GM21423 (cell line): Measurements from ENCODE around the gene MED26.
"Not testable (repeated sequence)": the region's sequence is repeated elsewhere in the genome, so short reads cannot be mapped to it uniquely, and the experiment has no call there.

Experiments used
- ATAC-seq: cut with Tn5 transposase; IDR thresholded peaks from one replicate; pipeline ENCODE4 v1.9.1; 2021; ENCODE audit warnings: mild to moderate bottlenecking, moderate library complexity; ENCODE audit not compliant: unreplicated experiment

Gene MED26, protein sequence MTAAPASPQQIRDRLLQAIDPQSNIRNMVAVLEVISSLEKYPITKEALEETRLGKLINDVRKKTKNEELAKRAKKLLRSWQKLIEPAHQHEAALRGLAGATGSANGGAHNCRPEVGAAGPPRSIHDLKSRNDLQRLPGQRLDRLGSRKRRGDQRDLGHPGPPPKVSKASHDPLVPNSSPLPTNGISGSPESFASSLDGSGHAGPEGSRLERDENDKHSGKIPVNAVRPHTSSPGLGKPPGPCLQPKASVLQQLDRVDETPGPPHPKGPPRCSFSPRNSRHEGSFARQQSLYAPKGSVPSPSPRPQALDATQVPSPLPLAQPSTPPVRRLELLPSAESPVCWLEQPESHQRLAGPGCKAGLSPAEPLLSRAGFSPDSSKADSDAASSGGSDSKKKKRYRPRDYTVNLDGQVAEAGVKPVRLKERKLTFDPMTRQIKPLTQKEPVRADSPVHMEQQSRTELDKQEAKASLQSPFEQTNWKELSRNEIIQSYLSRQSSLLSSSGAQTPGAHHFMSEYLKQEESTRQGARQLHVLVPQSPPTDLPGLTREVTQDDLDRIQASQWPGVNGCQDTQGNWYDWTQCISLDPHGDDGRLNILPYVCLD

DNA sequence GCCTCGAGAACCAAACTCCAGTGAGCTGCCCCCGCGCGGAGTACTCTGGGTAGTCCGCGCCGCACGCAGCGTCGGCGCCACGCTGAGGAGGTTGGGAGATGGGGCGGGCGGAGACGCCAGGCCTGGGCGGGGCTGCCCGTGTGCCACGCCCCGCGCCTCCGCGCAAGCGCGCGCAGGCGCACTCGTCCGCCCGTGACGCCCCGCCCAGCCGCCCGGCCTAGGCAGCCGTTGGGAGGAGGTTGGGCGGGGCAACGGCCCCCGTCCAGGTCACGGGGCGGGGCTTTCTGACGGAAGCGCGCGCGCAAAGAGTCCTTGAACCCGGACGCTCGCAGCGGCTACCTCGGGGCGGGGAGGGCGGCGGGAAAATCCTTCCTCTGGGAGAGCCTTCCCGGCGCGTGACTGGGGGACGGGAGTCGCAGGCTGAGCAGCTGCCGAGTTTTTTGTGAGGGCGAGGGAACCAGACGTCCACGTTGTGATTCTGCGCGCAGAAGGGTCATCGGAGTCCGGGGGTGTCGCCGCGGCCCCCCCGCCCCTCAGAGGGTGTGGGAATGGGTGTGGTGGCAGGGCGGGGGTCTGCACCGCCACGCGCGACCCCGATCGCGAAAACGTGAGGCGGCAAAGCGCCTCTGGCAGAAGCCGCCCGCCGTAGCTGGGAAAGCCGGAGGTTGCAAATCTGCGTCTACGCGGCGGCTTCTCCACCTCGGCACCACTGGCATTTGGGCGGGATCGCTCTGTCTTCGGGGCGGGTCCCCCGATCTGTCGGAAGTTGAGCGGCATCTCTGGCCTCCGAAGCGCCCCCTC, at the start of gene MED26:
MED26 (minus strand) TSS at position 22 of the 801 bp plus-strand sequence. CDS start 261 bp downstream, outside the sequence.
- ATAC-seq = peak; percentile 86

DNA sequence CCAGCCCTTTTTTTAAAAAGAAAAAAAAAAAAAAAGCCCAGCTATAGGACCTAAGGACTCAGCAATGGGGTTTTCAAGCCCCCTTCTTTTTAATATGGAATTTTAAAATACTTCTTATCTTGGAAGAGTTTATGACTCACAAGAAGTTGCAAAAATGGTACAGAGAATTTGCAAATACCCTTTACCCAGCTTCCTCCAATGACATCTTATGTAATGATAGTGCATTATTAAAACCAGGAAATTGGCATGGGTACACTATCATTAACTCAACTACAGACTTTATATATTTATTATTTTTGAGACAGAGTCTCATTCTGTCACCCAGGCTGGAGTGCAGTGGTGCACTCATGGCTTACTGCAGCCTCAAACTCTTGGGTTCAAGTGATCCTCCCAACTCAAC, 49.1 kb upstream of the MED26 start:
- no peak for ATAC-seq

DNA sequence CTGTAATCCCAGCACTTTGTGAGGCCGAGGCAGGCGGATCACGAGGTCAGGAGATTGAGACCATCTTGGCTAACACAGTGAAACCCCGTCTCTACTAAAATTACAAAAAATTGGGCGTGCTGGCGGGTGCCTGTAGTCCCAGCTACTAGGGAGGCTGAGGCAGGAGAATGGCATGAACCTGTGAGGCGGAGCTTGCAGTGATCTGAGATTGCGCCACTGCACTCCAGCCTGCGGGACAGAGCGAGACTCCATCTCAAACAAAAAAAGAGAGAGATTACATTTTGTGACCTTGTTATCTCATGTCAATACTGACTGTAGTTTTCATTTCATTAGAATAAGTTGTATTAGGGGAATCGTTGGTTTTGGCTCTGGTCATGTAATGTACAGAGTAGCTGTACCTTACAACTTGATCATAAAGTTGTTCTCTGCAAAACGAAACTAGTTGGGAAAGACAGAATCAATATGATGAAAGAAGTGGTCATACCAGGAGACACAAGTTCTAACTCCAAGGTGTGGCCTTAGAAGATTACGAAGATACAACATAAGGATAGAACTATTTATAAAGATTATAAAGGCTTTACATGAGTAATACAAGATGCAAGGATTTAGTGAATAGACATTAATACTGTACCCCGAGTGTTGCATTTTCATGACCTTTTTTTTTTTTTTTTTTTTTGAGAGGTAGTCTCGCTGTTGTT, 48.2 kb upstream of the MED26 start:
- ATAC-seq = no peak

DNA sequence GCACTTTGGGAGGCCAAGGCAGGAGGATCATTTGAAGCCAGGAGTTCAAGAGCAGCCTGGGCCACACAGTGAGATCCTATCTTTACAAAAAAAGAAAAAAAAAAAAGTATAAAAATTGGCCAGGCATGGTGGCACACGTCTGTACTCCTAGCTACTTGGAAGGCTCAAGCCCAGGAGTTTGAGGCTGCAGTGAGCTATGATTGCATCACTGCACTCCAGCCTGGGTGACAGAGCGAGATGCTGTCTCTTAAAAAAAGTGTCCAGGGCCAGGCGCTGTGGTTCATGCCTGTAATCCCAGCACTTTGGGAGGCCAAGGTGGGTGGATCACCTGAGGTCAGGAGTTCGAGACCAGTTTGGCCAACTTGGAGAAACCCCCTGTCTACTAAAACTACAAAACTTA, 45.8 kb upstream of the MED26 start:
- ATAC-seq = not testable (repeated sequence)

DNA sequence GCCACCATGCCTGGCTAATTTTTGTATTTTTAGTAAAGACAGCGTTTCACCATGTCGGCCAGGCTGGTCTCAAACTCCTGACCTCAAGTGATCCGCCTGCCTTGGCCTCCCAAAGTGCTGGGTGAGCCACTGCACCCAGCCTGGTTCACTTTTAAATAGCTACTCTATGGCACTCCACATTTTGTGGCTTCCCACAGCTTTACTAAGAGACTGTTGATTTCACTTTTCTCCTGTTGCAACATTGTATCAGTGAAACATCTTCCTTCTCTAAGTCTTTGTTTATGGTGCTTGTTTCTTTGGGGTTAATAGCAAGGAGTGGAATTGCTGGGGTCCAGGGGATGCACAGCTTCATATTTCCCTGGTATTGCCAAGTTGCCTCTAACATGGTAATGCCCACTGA, 45.2 kb upstream of the MED26 start:
- no peak for ATAC-seq

DNA sequence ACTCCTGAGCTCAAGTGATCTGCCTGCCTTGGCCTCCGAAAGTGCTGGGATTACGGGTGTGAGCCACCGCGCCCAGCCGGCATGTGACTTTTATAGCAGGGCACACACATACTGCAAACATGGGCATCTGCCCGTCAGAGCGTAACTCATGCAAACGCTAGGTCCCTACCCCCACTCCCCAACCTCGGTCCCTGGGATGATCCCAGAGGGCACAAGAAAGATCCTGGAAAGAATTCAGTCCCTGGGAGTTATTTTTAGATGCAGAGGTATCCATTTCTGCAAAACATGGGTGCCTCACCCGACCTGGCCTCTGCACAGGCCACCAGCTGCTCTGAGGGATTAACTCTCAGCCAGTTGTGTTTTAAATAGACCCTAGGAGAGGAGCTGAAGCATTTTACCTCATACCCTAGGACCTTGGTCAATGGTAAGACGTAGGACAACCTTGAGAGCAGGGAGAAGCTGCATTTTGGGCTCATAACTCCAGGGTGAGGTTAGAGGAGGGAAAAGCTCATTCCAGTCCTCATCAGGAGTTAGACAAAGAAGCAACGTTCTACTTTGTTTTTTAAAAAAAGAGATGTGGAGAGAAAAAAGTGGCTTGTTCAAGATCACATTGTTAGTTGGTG, 43.8 kb upstream of the MED26 start:
- ATAC-seq = no peak

DNA sequence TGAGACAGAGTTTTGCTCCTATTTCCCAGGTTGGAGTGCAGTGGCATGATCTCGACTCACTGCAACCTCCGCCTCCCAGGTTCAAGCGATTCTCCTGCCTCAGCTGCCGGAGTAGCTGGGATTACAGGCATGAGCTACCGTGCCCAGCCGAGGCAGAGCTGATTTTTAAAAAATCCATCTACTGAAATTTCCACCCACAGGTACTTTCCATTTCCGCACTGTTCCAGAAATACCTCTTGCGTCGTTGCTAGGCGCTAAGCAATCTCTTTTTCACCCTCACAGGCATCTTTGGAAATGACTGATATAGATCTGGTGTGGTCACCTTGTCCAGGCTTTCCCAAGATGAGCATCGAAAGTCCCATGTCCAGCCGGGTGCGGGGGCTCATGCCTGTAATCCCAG, 42.3 kb upstream of the MED26 start:
- ATAC-seq = no peak

DNA sequence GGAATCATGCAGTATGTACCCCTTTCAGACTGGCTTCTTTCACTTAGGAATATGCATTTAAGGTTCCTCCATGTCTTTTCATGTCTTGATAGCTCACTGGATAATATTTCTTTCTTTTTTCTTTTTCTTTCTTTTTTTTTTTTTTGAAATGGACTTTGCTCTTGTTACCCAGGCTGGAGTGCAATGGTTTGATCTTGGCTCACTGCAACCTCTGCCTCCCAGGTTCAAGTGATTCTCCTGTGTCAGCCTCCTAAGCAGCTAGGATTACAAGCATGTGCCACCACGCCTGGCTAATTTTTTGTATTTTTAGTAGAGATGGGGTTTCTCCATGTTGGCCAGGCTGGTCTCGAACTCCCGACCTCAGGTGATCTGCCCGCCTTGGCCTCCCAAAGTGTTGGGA, 40.7 kb upstream of the MED26 start:
- ATAC-seq = not testable (repeated sequence)

DNA sequence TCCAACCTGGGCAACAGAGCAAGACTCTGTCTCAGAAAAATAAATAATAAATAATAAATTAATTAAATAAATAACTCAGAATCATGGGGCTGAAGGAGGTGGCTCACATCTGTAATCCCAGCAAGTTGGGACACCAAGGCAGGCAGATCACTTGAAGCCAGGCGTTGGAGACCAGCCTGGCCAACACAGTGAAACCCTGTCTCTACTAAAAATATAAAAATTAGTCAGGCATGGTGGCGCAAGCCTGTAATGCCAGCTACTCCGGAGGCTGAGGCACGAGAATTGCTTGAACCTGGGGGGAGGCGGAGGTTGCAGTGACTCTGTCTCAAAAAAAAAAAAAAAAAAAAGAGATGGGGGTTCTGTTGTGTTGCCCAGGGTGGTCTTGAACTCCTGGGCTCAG, 40.2 kb upstream of the MED26 start:
- no peak for ATAC-seq

DNA sequence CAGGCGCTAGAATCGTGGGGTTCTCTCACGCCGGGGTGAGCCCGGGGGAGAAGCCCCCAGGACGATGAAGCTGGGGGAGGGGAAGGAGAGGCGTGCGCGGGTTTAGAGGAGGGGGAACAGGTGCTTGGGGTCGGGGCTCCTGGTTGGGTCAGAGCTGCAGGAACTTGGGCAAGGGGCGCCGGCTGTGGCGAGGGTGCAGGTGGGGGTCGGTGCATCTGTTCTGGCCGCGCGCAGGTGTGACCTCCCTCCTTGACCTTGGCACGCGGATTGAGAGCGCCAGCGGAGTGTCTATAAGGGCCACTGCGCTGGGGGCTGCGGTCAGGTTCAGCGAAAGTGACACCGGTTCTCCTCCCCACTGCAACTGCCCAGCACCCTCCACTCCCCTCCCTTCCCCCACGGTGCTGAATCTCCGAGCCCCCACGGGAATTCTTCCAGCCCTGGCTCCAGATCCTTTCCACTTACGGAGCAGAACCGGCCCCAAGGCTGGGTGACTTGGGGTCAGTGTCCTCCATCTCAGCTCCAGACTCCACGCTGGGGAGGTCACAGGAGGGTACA, 33.6 kb upstream of the MED26 start:
- no peak for ATAC-seq

DNA sequence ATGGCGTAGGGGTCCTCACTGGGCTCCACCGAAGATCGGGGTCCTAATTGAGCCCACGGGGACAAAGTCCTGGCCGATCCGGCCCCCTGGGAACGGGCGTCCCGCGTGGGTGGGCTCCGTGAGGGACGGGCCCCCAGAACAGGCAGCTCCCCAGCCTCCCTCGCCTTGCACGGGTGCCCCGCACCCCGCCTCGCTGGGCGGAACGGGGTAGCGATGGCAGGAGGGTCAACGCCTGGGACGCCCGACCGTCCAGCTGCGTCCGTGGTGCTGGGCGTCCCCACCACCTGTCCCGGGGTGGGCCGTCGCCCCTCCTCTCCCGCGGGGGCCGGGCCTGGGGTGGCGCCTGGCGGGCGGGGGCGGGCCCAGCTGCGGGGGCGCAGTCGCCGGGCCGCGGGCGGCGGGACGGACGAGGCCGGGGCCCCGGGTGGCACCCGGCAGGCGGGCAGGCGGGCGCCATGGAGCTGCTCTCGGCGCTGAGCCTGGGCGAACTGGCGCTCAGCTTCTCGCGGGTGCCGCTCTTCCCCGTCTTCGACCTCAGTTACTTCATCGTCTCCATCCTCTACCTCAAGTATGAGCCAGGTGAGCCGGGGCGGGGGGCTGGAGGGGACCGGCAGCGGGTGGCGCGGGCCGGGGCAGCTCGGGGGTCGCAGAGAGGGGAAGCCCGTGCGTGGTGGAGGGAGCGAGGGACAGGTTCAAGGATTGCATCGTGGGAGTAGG, 32.9 kb upstream of the MED26 start, which contains the start of gene TMEM38A:
TMEM38A (plus strand) TSS at position 377 of the 717 bp plus-strand sequence; CDS start at position 456, 79 bp downstream.
- ATAC-seq = no peak

DNA sequence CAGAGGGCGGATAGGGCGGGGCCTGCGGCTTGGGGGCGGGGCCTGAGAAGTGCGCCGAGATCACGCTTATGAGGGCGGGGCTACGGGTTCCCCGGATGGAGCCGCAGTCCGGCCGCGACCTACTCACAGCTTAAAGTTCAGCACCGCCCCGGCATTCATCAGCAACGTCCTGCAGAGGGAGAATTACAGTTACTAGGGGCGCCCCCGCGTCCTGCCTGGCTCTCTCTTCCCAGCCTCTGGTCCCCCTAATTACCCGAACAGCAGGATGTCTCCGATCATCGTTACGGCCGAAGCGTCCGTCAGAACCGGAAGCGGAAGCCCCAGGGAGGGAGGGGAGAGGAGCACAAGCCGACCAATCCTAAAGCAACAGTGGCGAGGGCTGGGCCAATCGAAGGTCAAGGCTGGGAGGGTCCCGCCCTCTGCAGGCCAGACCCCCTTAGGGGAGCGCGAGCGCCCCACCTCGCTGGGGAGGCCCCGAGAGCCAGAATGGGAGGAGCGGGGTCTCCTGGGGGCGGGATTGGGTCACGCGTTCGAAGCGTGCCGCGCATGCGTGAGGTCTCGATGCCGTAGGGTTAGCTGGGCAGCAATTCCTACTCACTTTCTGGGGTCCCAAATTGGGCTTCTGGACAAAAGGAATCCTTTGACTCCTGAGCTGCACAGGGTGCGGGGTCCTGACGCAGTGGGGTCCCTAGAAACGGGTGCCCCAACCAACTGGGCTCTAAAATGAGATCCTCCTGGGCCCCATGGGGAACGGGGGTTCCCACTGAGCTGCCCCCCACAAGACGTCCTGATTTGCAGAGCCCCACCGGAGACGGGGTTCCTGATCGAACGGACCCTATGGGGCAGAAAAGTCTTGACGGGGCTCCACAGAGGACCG, 32.1 kb upstream of the MED26 start, which contains the start of gene SMIM7:
SMIM7 (minus strand) TSS at position 313 of the 877 bp plus-strand sequence; CDS start at position 279, 34 bp downstream.
- peak; percentile 88 for ATAC-seq

DNA sequence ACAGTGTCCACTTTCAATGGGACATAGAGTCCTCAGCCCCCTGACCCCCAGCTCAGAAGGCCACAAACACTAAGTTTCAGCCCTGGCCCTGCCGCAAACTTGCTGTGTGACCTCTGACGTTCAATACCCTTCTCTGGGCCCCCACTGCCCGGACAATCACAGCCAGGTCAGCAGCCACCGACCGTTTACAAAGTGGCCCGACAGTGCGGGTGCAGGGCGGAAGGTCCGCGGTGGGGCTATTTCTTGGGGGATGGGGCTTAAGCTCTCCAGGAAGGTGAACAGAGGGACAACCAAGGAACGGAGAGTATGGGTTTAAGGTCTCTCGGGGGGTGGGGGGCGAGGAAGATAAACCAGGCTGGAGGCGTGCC, 31.4 kb upstream of the MED26 start:
- no peak for ATAC-seq

DNA sequence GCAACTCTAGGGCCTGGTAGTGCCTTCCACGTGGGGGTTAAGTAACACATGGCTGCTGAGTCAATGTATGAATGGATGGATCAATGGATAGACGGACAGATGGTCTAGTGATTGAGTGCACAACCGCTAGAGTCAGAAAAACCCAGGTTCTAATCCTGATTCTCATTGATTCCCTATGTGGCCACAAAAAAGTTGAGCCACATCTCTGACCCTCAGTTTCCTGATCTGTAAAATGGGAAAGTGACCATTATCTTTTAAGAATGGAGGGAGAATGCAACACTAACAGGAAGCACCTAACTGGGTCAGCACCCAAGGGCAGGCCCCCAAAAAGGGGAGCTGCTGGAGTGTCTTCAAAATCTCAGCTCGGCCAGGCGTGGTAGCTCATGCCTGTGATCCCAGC, 29.4 kb upstream of the MED26 start:
- no peak for ATAC-seq

DNA sequence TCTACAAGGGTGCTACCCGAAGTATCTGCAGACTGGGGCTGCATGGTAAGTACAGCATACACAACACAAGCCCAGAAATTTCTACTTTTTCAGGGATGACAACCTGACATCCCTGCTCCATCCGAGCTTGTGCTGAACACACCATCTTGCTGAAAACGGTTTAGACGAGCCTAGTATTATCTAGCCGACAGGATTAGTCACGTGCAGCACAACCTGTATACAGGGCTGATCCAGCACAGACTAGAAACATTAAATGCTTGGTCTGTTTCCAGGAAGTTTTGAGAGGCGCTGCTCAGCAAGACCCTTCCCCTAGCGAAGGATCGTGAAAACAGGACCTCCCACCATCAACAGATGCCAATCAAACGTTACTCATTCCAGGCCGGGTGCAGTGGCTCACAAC, 27.7 kb upstream of the MED26 start:
- ATAC-seq = no peak

DNA sequence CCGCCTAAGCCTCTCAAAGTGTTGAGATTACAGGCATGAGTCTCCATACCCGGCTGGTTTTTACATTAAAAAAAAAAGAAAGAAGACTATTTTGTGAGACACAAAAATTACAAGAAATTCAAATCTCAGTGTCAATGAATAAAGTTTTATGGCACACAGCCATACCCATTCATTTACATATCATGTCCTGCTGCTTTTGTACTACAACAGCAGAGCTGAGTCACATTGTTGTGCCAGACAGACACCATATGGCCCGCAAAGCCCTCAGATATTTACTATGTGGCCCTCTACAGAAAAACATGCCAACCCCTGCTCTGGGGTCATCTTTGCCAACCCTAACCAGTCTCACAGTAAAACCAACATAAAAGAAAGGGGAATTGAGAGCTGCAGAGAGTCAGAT, 26.6 kb upstream of the MED26 start:
- ATAC-seq = no peak

DNA sequence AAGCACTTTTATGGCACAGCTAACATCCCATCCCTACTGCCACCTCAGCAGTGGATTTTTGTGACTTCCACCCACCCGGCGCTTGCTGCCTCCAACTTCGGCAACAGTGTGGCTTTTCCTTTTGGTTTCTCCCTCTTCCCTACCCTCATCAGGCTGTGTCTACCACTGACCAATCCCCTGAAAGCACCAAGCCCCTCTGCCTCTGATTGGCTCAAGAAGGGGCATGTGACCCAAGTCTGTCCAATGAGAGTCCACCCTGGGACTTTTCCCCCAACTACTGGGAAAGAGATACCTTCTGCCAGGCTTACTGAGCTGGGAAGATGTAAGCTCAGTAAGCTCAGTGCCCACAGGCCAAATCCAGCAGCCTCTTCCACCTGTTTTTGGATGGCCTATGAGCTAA, 26.1 kb upstream of the MED26 start:
- ATAC-seq = no peak

DNA sequence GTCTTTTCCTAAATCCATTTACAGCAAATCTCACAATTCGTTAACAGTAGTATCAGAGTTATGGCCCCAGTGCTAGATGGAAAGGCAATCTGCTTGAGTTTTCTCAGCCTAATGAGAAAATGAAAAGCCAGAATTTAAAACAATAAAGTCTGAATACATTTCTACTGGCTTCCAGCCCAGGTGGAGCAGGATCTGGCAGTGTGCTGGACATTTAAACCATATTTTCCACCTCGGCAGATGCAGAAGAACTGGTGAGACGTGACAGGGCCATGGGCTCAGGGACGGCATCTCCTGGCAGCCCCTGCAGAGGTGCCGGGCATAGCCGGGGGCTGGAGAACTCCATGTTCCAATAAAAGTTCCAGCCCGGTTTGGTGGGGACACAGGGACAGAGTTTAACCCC, 24.9 kb upstream of the MED26 start:
- no peak for ATAC-seq
